Measurements from ENCODE around the gene ARTN.

GRCh38 chr1:43960798-43961197 lies 27.2 kb downstream of the ARTN start:
- TF ChIP-seq CTCF (IDR thresholded peaks at IDR 0.05) (no peak), POLR2AphosphoS5 (IDR thresholded peaks at IDR 0.05) (no peak)
